ENCODE measurements around the gene UNC80.

GRCh38 chr2:209922116-209922515 lies 150.5 kb downstream of the UNC80 start:
- TF ChIP-seq MAFK (conservative IDR thresholded peaks at IDR 0.05 in 1 of 2, IDR thresholded peaks at IDR 0.05 in 1 of 2; ENCODE audit: low read length in 2 of 2), result no peak
- TF ChIP-seq FOXA3 (CRISPR knock-in tag; IDR thresholded peaks at IDR 0.05), result no peak
- no peak for TF ChIP-seq ZBTB10 (CRISPR knock-in tag; IDR thresholded peaks at IDR 0.05; ENCODE audit: borderline replicate concordance)
- TF ChIP-seq CTCF (CRISPR knock-in tag; IDR thresholded peaks at IDR 0.05), result no peak
- TF ChIP-seq NR1H2 (CRISPR knock-in tag; IDR thresholded peaks at IDR 0.05; ENCODE audit: borderline replicate concordance, low read depth), result no peak
- TF ChIP-seq ADNP (CRISPR knock-in tag; IDR thresholded peaks at IDR 0.05), result no peak
- TF ChIP-seq GMEB1 (CRISPR knock-in tag; IDR thresholded peaks at IDR 0.05; ENCODE audit: borderline replicate concordance), result no peak
- TF ChIP-seq RFX3 (CRISPR knock-in tag; IDR thresholded peaks at IDR 0.05), result no peak
- TF ChIP-seq ZNF672 (CRISPR knock-in tag; IDR thresholded peaks at IDR 0.05), result no peak
